Measurements from ENCODE around the gene PNCK. TPM values are rescaled to one million over a fixed set of nuclear protein-coding genes. Genes with fewer than 3 reads are reported as not detected.

PNCK gene
- total and polyA plus RNA-seq, 2 of the 13 experiments (the other 11 are each of a cell fraction or from before 2014, with no cell fraction given), result 33.1 TPM; not detected in 1

GRCh38 chrX:153685751-153686696 lies 12.4 kb upstream of the PNCK start:
- no peak for DNase-seq (ENCODE audit: low spot score)
- no peak for FAIRE-seq
- ChIA-PET POLR2A (interaction anchor here (0.8 to 2.1 kb wide), 3 partner anchors 9 to 41 kb away, joined by 3 to 16 read pairs (median 8); no protein-coding TSS in a partner anchor), CTCF (ENCODE audit: low intra/inter-chr PET ratio, low total read pairs) (no interaction called here)
- H3K9me3 ChIP-seq (ENCODE audit: low read length), result no peaks in the 10 kb centered on the region
- peak overlapping the region; percentile 76 for H3K27ac ChIP-seq (ENCODE audit: extremely low read length, insufficient read depth, low read length)
- H3K9ac ChIP-seq (ENCODE audit: insufficient read depth, low read depth, low read length), result peak overlapping the region; percentile 71
- peak overlapping the region; percentile 54 to 73 (median 60) for H3K4me3 ChIP-seq (replicated peaks in 1 of 3; ENCODE audit: insufficient read depth in 1 of 3, low read depth in 2 of 3, low read length in 3 of 3)
- H3K4me1 ChIP-seq (ENCODE audit: insufficient read depth, low read length), result peaks cover 34% of the 10 kb centered on the region
- H2AFZ ChIP-seq (ENCODE audit: low read length), result no peak overlapping the region
- no peaks in the 10 kb centered on the region; a peak in 1 of 5 replicates for H3K36me3 ChIP-seq (replicated peaks in 1 of 2; ENCODE audit: control insufficient read depth in 1 of 2, insufficient read depth in 2 of 2, low read length in 2 of 2)
- WGBS (ENCODE audit: low lambda C conversion rate), result no CpG with 5 or more reads among the region's 24 CpGs
- peak; percentile 7 for ATAC-seq
- peak overlapping the region; percentile 74 for H3K4me2 ChIP-seq (ENCODE audit: low read depth, low read length)
- BruUV-seq (replicated peaks), result no TSS peak
- in situ Hi-C loops (cut with HindIII; ENCODE audit: extremely low pct_ligation_motif_present, low pct_unique_long_range_greater_than_20kb), result no loop called here
- peaks cover 12% of the 10 kb centered on the region for H4K20me1 ChIP-seq (ENCODE audit: insufficient read depth, low read length)
- intact Hi-C loops (cut with micrococcal nuclease; ENCODE audit: unreplicated experiment), result no loop called here
- H3K27me3 ChIP-seq (ENCODE audit: control insufficient read depth in 1 of 2, insufficient read depth in 2 of 2, low read length in 2 of 2), result no peaks in the 10 kb centered on the region
- H3K79me2 ChIP-seq (ENCODE audit: insufficient read depth, low read length), result peaks cover 20% of the 10 kb centered on the region
- TF ChIP-seq YEATS2 (CRISPR knock-in tag; IDR thresholded peaks at IDR 0.05; ENCODE audit: borderline replicate concordance) (no peak), SRSF9 (IDR thresholded peaks at IDR 0.05; ENCODE audit: borderline replicate concordance, insufficient read depth, low read depth, low read length, poor library complexity, severe bottlenecking) (no peak), NFRKB (IDR thresholded peaks at IDR 0.05) (no peak), THAP7 (CRISPR knock-in tag; IDR thresholded peaks at IDR 0.05) (no peak), MBD4 (IDR thresholded peaks at IDR 0.05; ENCODE audit: borderline replicate concordance, low read length) (no peak), ZNF816 (CRISPR knock-in tag; IDR thresholded peaks at IDR 0.05; ENCODE audit: borderline replicate concordance) (0 out of 2 replicates have a peak, but pooled peaks have one; percentile 33), HMG20B (CRISPR knock-in tag; conservative IDR thresholded peaks at IDR 0.05) (no peak), MNT (IDR thresholded peaks at IDR 0.05) (no peak), SAP130 (CRISPR knock-in tag; IDR thresholded peaks at IDR 0.05; ENCODE audit: low read depth) (peak; percentile 35; the same call in 1 of the 2 replicates), ZNF547 (CRISPR knock-in tag; IDR thresholded peaks at IDR 0.05) (no peak), ATF3 (CRISPR knock-in tag; IDR thresholded peaks at IDR 0.05) (no peak), ZNF577 (CRISPR knock-in tag; IDR thresholded peaks at IDR 0.05; ENCODE audit: borderline replicate concordance, low read depth) (no peak), AGO1 (IDR thresholded peaks at IDR 0.05; ENCODE audit: low read depth, low read length, poor library complexity, severe bottlenecking) (peak; percentile 58), ZNF512 (CRISPR knock-in tag; IDR thresholded peaks at IDR 0.05) (no peak), MATR3 (CRISPR knock-in tag; IDR thresholded peaks at IDR 0.05) (no peak), ERF (CRISPR knock-in tag; IDR thresholded peaks at IDR 0.05) (no peak), RBFOX2 (IDR thresholded peaks at IDR 0.05; ENCODE audit: low read depth, low read length) (peak; percentile 51), SMAD3 (CRISPR knock-in tag; IDR thresholded peaks at IDR 0.05) (no peak), KMT2A (CRISPR knock-in tag; IDR thresholded peaks at IDR 0.05) (no peak)

Measured in HepG2 (cell line).